Neural cell (in vitro differentiated cells): ENCODE measurements around the gene CPA5. TPM values are rescaled to one million over a fixed set of nuclear protein-coding genes. Genes with fewer than 3 reads are reported as not detected.

ENCODE experiments used
- H2AFZ ChIP-seq: fragments of 200-600, 300-800 bp; sonication (generic), shearing (Covaris generic); 2 replicates; pipeline ENCODE4 v1.6.0; 2014; ENCODE audit warnings: low read depth, mild to moderate bottlenecking, antibody characterized with exemption, low read length, moderate library complexity
- H3F3A ChIP-seq: fragments of 200-600 bp; shearing (Covaris generic); 2 replicates; pipeline ENCODE4 v1.6.1; 2016; ENCODE audit warnings: mild to moderate bottlenecking, moderate library complexity, mixed read lengths, antibody characterized with exemption, low read length; ENCODE audit not compliant: insufficient read depth, poor library complexity, severe bottlenecking
- H3K27ac ChIP-seq: fragments of 200-600, 300-800 bp; sonication (generic), shearing (Covaris generic); 2 replicates; pipeline ENCODE4 v1.5.1; 2014; ENCODE audit warnings: mild to moderate bottlenecking, low read length, moderate library complexity
- H3K27me3 ChIP-seq: fragments of 300-800, 200-600 bp; sonication (generic), shearing (Covaris generic); 2 replicates; pipeline ENCODE4 v1.6.0; 2014; ENCODE audit warnings: mild to moderate bottlenecking, low read depth, low read length, moderate library complexity; ENCODE audit not compliant: insufficient read depth
- H3K36me3 ChIP-seq: fragments of 300-800, 200-600 bp; sonication (generic), shearing (Covaris generic); 2 replicates; pipeline ENCODE4 v1.5.1; 2014; ENCODE audit warnings: mild to moderate bottlenecking, antibody characterized with exemption, low read length, moderate library complexity; ENCODE audit not compliant: insufficient read depth
- H3K4me2 ChIP-seq: fragments of 300-800, 200-600 bp; sonication (generic), shearing (Covaris generic); 2 replicates; pipeline ENCODE4 v1.6.0; 2014; ENCODE audit warnings: mild to moderate bottlenecking, low read length
- H3K4me3 ChIP-seq: fragments of 300-800, 200-600 bp; sonication (generic), shearing (Covaris generic); 2 replicates; pipeline ENCODE4 v1.5.1; 2014; ENCODE audit warnings: mild to moderate bottlenecking, low read length, moderate library complexity
- H3K79me2 ChIP-seq: fragments of 200-600 bp; shearing (Covaris generic); replicated peaks from 2 replicates; pipeline ENCODE4 v1.6.0; 2014; ENCODE audit warnings: mild to moderate bottlenecking, low read length, moderate library complexity; ENCODE audit not compliant: insufficient read depth
- H3K9ac ChIP-seq: fragments of 300-800, 200-600 bp; sonication (generic), shearing (Covaris generic); 2 replicates; pipeline ENCODE4 v1.6.1; 2016; ENCODE audit warnings: mild to moderate bottlenecking, low read length, mixed read lengths
- H3K9me2 ChIP-seq: fragments of 200-600 bp; shearing (Covaris generic); 2 replicates; pipeline ENCODE4 v1.6.1; 2016; ENCODE audit warnings: mild to moderate bottlenecking, low read length, mixed read lengths; ENCODE audit not compliant: insufficient read depth
- H3K9me3 ChIP-seq: fragments of 200-600, 300-800 bp; sonication (generic), shearing (Covaris generic); 2 replicates; pipeline ENCODE4 v1.6.1; 2016; ENCODE audit warnings: mild to moderate bottlenecking, mixed run types, low read length, moderate library complexity, mixed read lengths
- H4K20me1 ChIP-seq: fragments of 200-600 bp; shearing (Covaris generic); 2 replicates; pipeline ENCODE4 v1.6.1; 2016; ENCODE audit warnings: mild to moderate bottlenecking, mixed run types; ENCODE audit not compliant: insufficient read depth
- EP300 ChIP-seq: fragments of 450-650 bp; conservative IDR thresholded peaks from 2 replicates; pipeline ENCODE4 v1.6.1; 2014; ENCODE audit warnings: antibody characterized with exemption, mild to moderate bottlenecking, moderate library complexity; ENCODE audit not compliant: poor library complexity, severe bottlenecking
- EZH2 ChIP-seq: fragments of 200-600, 300-800 bp; shearing (Covaris generic), sonication (generic); IDR thresholded peaks from 2 replicates; pipeline ENCODE4 v1.6.1; 2014; ENCODE audit warnings: antibody characterized with exemption, low read length, borderline replicate concordance, mild to moderate bottlenecking; ENCODE audit not compliant: insufficient read depth, poor library complexity, severe bottlenecking
- MXI1 ChIP-seq: fragments of 450-650 bp; conservative IDR thresholded peaks from 2 replicates; pipeline ENCODE4 v1.6.1; 2014; ENCODE audit warnings: antibody characterized with exemption, mild to moderate bottlenecking; ENCODE audit not compliant: poor library complexity, severe bottlenecking
- POLR2AphosphoS5 ChIP-seq: IDR thresholded peaks from 2 replicates; pipeline ENCODE4 v1.6.1; 2012
- RAD21 ChIP-seq: fragments of 450-650 bp; conservative IDR thresholded peaks from 2 replicates; pipeline ENCODE4 v1.6.1; 2014; ENCODE audit warnings: antibody characterized with exemption, mild to moderate bottlenecking, moderate library complexity
- SMC3 ChIP-seq: fragments of 450-650 bp; conservative IDR thresholded peaks from 2 replicates; pipeline ENCODE4 v1.6.1; 2014; ENCODE audit warnings: antibody characterized with exemption, mild to moderate bottlenecking, moderate library complexity; ENCODE audit not compliant: poor library complexity
- TAF1 ChIP-seq: IDR thresholded peaks from 2 replicates; pipeline ENCODE4 v1.6.1; 2012; ENCODE audit warnings: low read depth
- polyA minus RNA-seq: library from RNA; depleted of rRNA, polyadenylated mRNA; stranded (reverse); fragments of >200 nt; gene quantifications from 2 replicates; pipeline ENCODE4 v1.2.3, GENCODE V29; 2014
- polyA plus RNA-seq: library from polyadenylated mRNA; depleted of rRNA; stranded (reverse); fragments of >200 nt; gene quantifications from 2 replicates; pipeline ENCODE4 v1.2.3, GENCODE V29; 2014
- TF ChIP-seq, protein P1 (sequence below): fragments of 450-650 bp; IDR thresholded peaks from 2 replicates; pipeline ENCODE4 v1.5.1; 2014; ENCODE audit warnings: antibody characterized with exemption, mild to moderate bottlenecking, moderate library complexity; ENCODE audit not compliant: poor library complexity, severe bottlenecking
- TF ChIP-seq, protein P2 (sequence below): IDR thresholded peaks from 2 replicates; pipeline ENCODE4 v1.6.1; 2012; ENCODE audit warnings: borderline replicate concordance

Gene CPA5, protein sequence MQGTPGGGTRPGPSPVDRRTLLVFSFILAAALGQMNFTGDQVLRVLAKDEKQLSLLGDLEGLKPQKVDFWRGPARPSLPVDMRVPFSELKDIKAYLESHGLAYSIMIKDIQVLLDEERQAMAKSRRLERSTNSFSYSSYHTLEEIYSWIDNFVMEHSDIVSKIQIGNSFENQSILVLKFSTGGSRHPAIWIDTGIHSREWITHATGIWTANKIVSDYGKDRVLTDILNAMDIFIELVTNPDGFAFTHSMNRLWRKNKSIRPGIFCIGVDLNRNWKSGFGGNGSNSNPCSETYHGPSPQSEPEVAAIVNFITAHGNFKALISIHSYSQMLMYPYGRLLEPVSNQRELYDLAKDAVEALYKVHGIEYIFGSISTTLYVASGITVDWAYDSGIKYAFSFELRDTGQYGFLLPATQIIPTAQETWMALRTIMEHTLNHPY
- polyA plus RNA-seq (not detected in 2 replicates), polyA minus RNA-seq (0.46 and 0.49 TPM in 2 replicates)

DNA sequence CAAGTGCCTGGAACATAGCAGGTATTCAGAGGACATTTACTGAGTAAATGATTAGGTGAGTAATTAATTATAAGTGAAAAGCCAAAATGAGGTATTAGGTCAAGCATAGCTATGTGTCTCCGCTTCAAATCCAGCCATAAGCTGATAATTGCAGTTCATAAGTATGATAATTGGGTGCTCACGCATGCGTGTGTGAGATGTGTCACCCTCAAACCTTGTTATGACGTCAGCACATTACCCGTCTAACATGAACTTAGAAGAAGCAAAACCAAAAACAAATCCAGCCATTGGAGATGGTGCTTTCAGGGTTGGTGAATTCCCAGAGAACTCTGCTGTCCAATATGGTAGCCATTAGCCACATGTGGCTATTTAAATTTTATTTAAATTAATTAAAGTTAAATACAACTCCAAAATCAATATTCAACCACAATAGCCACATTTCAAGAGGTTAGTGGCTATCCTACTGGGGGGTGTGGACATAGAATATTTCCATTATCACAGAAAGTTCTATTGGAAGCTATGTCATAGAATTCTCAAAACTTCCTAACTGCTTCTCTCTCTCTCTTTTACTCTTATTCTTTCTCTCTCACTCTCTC lies at the start of gene CPA5:
CPA5 (plus strand) TSS at position 546 of the 596 bp plus-strand sequence. CDS start 1,670 bp downstream, outside the sequence.
- H3K4me2 ChIP-seq = peak within 1 kb of the TSS; percentile 22
- no peaks in the 10 kb centered on the region for H3F3A ChIP-seq
- H2AFZ ChIP-seq = peak within 1 kb of the TSS; percentile 9
- peak within 1 kb of the TSS; percentile 23 for H3K4me3 ChIP-seq
- H3K27me3 ChIP-seq = no peaks in the 10 kb centered on the region
- TF ChIP-seq TAF1 = no peak
- TF ChIP-seq RAD21 = no peak
- TF ChIP-seq POLR2AphosphoS5 = no peak
- TF ChIP-seq MXI1 = no peak
- TF ChIP-seq SMC3 = no peak
- no peak for TF ChIP-seq EZH2
- TF ChIP-seq EP300 = no peak
- TF ChIP-seq, protein P1, sequence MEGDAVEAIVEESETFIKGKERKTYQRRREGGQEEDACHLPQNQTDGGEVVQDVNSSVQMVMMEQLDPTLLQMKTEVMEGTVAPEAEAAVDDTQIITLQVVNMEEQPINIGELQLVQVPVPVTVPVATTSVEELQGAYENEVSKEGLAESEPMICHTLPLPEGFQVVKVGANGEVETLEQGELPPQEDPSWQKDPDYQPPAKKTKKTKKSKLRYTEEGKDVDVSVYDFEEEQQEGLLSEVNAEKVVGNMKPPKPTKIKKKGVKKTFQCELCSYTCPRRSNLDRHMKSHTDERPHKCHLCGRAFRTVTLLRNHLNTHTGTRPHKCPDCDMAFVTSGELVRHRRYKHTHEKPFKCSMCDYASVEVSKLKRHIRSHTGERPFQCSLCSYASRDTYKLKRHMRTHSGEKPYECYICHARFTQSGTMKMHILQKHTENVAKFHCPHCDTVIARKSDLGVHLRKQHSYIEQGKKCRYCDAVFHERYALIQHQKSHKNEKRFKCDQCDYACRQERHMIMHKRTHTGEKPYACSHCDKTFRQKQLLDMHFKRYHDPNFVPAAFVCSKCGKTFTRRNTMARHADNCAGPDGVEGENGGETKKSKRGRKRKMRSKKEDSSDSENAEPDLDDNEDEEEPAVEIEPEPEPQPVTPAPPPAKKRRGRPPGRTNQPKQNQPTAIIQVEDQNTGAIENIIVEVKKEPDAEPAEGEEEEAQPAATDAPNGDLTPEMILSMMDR = no peak
- TF ChIP-seq, protein P2, sequence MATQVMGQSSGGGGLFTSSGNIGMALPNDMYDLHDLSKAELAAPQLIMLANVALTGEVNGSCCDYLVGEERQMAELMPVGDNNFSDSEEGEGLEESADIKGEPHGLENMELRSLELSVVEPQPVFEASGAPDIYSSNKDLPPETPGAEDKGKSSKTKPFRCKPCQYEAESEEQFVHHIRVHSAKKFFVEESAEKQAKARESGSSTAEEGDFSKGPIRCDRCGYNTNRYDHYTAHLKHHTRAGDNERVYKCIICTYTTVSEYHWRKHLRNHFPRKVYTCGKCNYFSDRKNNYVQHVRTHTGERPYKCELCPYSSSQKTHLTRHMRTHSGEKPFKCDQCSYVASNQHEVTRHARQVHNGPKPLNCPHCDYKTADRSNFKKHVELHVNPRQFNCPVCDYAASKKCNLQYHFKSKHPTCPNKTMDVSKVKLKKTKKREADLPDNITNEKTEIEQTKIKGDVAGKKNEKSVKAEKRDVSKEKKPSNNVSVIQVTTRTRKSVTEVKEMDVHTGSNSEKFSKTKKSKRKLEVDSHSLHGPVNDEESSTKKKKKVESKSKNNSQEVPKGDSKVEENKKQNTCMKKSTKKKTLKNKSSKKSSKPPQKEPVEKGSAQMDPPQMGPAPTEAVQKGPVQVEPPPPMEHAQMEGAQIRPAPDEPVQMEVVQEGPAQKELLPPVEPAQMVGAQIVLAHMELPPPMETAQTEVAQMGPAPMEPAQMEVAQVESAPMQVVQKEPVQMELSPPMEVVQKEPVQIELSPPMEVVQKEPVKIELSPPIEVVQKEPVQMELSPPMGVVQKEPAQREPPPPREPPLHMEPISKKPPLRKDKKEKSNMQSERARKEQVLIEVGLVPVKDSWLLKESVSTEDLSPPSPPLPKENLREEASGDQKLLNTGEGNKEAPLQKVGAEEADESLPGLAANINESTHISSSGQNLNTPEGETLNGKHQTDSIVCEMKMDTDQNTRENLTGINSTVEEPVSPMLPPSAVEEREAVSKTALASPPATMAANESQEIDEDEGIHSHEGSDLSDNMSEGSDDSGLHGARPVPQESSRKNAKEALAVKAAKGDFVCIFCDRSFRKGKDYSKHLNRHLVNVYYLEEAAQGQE = no peak
- H3K9me2 ChIP-seq = no peaks in the 10 kb centered on the region
- no peaks in the 10 kb centered on the region for H3K9me3 ChIP-seq
- H3K36me3 ChIP-seq = no peaks in the 10 kb centered on the region
- no peaks in the 10 kb centered on the region for H3K79me2 ChIP-seq
- H4K20me1 ChIP-seq = no peaks in the 10 kb centered on the region
- H3K9ac ChIP-seq = peak within 1 kb of the TSS; percentile 55
- peak within 1 kb of the TSS; percentile 81 for H3K27ac ChIP-seq

DNA sequence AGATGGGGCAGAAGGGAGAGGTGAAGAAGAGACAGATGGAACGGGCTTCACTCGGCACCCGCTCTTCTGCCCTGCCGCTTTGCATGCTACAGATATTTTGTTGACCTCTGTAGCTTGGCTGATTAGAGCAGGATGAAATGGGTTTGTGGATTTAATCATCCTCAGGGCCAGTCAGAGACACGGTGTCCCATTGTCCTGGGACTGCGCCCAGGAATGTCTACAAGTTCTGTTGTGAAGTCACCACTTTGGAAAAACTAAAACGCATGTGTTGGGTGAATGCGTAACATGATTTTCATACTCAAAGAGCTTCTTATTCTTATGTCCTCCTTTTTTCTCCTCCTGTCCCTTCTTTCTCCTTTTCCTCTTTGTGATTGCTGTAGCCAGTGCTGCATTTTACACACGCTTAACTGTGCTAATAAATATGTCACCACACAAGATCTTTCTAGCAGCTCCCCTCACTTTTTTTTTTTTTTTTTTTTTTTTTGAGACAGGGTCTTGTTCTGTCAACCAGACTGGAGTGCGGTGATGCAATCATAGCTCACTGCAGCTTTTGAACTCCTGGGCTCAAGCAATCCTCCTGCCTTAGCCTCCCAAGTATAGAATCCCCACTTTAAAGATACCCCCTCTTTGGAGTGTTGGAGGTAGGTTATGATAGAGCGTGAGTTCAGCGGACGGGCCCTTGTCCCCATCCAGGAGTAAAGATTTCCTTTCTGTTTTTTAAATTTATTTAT lies 48.2 kb upstream of the CPA5 start:
- Histone ChIP-seq H2AFZ (no peak overlapping the region), H3K36me3 (no peaks in the 10 kb centered on the region), H3K4me3 (no peak overlapping the region), H3K9me3 (no peaks in the 10 kb centered on the region), H3K9me2 (no peaks in the 10 kb centered on the region), H4K20me1 (no peaks in the 10 kb centered on the region), H3K9ac (no peak overlapping the region), H3K79me2 (no peaks in the 10 kb centered on the region), H3K27ac (peak overlapping the region; percentile 97), H3F3A (peaks cover 3% of the 10 kb centered on the region), H3K4me2 (no peak overlapping the region), H3K27me3 (no peaks in the 10 kb centered on the region)
- no peak for TF ChIP-seq MXI1
- no peak for TF ChIP-seq TAF1
- TF ChIP-seq, protein P1 = no peak
- no peak for TF ChIP-seq EP300
- no peak for TF ChIP-seq POLR2AphosphoS5
- TF ChIP-seq, protein P2 = no peak
- TF ChIP-seq RAD21 = no peak
- no peak for TF ChIP-seq EZH2
- TF ChIP-seq SMC3 = no peak
